ENCODE measurements around the gene OR6V1.

- TF ChIP-seq CTCF (IDR thresholded peaks at IDR 0.05): no peak
- TF ChIP-seq POLR2A (IDR thresholded peaks at IDR 0.05): no peak
Observed at GRCh38 chr7:143048827-143049226, 3.3 kb upstream of the OR6V1 start.

Data from right lobe of liver (tissue), 4 donors.